ENCODE data around the gene NINJ1.

NINJ1 gene

DNA sequence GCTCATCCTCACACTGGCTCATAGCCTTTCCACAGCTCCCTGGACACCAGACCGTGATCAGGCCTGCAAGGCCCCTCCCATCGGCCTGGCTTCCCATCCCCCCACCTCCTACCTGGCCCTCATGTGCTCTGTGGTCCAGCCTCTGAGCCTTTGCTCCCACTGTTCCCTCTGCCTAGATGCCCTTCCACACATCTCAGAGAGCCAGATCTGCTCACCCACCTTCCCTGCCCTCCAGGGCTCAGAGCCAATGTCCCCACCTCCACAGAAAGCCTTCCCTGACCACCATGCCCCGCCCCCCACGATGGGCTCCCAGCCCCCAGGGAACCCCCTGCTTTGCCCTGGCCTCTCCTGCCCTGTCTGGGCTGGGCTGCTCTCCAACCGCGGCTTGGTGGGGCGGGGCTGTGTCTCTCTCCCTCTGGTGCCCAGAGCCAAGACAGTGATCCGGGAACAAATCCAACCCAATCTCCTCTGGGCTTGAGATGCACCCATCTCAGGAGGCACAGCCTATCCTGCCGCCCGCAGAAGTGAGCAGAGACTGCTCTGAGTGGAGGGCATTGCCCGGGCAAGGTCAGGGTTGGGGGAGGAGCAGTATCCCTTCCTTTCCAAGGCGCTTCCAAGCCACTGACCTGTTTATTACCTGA is 1.6 kb downstream of the NINJ1 start:
- DNase-seq: no peak

DNA sequence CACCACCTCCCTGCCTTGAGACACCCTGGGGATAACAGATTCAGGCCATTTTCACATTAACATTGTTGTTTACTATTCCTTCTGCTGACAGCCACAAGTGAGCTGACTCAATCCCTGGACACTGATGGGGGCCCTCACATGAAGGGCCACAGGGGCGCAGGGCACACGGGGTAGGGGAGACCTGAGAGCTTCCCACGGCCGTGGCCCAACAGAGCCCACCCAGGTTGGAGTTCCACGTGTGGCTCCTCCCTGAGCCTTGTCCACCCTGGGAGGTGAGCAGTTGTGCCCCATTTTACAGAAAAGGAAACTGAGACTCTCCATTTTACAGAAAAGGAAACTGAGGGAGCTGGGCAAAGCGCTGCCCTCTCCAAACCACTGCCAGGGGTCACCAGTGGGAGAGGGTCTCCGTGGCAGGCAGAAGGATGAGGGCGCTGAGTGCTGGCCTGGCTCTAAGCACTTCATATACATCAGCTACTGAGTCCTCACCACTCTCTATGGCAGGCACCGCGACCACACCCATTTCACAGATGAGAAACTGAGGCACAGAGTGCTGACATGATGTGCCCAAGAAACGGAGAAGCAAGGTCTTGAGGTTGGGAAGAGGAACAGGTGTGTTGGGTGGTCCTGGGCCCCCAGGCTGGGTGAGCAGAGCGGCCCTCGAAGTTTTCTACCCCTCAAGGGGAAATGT is 2.3 kb downstream of the NINJ1 start:
- no peak for DNase-seq

- no peak for DNase-seq
Measured at GRCh38 chr9:93130861-93131481, 3.1 kb downstream of the NINJ1 start.

DNA sequence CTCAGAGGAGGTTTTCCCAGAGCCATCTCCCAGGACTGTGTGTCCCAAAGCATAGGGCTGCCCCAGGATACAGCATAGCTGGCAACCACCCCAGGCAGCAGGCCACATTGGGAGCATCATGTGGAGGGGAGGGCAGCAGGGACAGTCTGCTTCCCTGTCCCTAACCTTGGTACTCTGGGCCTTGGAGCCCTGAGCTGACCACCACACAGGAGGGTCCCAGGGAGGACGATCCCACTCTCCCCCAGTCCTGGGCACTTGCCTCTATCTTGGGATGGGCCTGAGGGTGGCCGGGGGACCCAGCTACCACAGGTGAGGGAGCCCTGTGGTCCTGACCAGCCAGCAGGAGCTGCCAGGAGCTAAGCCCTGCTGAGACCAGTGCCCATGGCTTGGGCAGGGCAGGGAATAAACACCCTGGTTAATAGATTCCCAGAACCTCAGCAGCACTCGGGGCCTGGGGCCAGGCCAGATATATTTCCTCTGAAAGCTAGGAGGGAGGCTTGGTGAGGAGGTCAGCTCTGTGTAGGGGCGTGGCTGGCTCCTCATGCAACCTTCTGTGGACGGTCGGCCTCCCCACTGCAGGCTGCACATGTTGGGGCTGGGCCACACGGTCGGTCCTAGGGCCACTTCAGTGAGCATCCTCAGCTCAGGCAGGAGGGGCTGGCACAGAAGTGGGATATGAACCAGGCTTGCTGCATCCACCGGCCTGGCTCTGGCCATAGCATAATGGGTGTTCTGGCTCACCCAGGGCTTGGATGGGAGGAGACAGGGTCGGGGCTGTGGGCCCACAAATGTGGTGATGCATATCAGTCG is 4.2 kb downstream of the NINJ1 start:
- no peak for DNase-seq

- no peak for DNase-seq
Measured at GRCh38 chr9:93129286-93129685, 4.8 kb downstream of the NINJ1 start.

DNA sequence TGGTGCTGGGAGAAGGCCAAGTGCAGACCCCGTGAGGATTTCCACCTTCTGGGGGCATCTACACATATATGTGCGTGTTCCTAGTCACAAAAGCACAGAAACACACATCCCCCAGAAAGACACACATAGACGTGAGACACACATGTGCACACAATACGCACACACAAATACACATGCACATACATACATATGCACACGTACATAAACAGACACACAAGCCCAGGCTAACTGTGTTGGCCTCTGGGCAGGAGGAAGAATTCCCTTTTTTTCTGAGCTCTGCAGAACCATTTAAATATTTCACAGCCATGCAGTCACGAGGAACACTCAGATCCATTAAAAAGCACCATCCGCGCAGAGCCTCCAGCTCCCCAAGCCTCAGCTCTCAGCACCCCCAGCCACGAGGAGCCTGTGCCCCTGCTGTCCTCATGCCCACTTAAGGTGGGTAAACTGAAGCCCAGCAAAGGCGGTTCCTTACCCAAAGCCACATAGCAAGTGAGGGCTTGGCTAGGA is 5.3 kb downstream of the NINJ1 start:
- no peak for DNase-seq

- DNase-seq: no peak
Measured at GRCh38 chr9:93128011-93128714, 5.9 kb downstream of the NINJ1 start.

- no peak for DNase-seq
Measured at GRCh38 chr9:93127395-93127911, 6.6 kb downstream of the NINJ1 start.

- no peak for DNase-seq
Measured at GRCh38 chr9:93126825-93127368, 7.2 kb downstream of the NINJ1 start.

GRCh38 chr9:93126151-93126781 is 7.8 kb downstream of the NINJ1 start:
- no peak for DNase-seq

GRCh38 chr9:93125331-93125894 is 8.6 kb downstream of the NINJ1 start:
- DNase-seq: no peak

- no peak for DNase-seq
Measured at GRCh38 chr9:93124793-93125192, 9.3 kb downstream of the NINJ1 start.

DNA sequence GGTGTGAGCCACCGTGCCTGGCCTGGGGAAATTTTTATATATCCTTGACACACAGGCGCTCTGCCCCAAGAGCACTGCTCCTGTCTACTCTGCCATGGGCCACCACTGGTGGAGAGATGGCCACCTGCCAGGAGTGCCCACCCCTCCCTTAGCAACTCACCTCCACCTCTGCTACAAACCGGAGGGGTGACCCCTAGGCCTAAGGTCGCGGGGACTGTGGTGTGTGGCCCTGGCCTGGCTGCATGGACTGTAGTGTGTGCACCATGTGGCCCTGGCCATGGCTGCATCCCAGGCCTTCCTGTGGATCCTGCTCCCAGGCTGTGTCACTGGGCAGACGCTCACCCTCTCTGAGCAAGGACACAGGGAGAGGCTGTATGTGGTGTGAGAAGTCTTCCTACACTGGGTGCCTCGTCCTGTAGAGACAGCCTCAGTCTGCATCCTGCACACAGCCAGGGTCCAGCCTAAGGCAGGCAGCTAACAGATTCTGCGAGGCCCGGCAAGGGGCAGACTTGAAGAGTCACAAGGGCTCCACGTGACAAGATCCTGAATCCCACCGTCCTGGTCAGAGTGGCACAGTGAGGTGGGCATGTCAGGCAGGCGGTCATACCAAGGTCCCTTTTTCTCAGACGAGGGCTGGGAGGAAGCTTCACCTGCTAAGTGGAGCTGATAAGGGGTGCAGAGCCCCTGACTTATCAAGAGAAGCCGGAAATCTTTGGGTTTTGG is 10.3 kb downstream of the NINJ1 start:
- DNase-seq: no peak

DNA sequence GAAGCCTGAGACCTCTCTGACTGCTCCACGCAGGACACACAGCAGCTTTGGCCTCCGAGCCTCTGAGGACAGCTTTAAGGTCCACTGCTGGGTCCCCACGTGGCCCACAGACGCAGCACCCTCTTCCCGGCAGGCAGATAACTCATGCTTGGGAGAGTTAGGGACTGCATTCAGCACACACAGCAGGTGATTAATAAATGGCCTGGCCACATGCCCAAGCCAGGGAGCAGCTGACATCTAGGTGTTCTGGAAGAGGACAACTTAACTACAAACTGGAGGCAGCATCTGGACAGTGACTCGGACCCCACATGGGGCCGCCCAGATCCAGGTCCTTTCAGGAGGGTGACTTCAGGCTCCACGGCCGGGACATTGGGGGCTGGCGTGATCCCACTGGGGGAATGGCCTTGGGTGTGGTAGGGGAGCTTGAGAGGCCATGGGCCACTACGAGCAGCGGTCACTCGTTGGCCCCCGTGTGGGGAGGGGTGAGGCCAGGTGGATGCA is 11.3 kb downstream of the NINJ1 start:
- no peak for DNase-seq

GRCh38 chr9:93121316-93122241 is 12.5 kb downstream of the NINJ1 start:
- no peak for DNase-seq

- no peak for DNase-seq
Measured at GRCh38 chr9:93120846-93121315, 13.2 kb downstream of the NINJ1 start.

DNA sequence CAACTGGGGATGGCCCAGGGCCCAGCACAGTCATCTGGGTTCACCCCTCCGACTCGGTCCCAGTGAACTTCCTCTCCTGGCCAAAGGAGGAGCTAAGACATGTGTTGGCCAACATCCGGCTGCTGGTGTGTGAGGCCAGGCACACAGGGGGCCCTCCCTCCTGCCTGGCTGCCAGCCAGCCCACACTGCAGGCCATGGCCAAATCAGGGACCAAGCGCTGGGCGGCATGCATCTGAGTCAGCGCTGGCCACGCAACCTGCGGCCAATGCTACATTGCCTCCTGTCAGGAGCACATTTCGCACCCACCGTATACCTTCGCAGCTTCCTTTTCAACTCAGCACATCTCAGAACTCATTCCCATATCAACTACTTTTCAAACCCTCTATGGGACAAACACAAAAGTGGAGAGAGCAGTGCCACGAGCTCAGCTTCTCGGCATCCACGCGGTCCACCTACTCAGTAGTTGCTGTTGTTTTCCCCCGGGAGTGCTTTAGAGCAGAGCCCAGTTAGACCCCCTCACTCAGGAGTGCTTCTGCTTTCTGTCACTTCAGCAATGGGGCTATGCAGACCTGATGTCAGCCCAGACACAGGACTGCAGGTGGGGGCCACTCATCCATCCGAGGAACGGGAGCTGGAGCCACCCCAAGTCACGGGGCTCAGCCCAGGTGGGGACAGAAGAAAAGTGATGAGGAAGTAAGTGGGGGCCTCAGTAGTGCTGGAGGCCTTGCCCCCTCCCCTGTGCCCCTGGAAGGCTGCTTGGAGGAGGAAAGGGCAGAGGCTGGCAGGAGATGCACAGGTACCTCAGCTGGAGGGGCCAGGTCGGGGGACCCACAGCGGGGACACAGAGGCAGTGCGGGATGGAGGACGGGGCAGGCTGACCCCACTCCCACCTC is 13.9 kb downstream of the NINJ1 start:
- peak; percentile 13 for DNase-seq

DNA sequence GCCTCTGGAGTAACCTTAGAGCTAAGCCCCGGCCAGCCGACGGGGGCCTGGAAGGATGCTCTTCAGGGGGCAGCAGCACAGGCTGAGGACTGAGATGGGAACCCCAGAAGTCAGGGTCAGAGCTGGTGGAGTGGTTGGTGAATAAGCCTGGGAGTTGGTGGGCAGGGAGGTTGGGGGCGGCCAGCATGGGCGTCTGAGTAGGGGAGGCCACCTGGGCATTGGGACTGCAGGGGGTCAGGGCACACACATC is 14.4 kb downstream of the NINJ1 start:
- DNase-seq: no peak

Measured in GOT3 (cell line).